Karpas-422 (cell line): ENCODE results near the gene TK2. TPM values are rescaled to one million over a fixed set of nuclear protein-coding genes. Genes with fewer than 3 reads are reported as not detected.
"Not testable (repeated sequence)": the region's sequence is repeated elsewhere in the genome, so short reads cannot be mapped to it uniquely, and the experiment has no call there.

Experiments used
- DNase-seq: peaks from one replicate; pipeline ENCODE4 v3.0.0-alpha.2; 2015
- H2AFZ ChIP-seq: fragments of 200-600 bp; sonication (generic); 2 replicates; pipeline ENCODE4 v1.6.1; 2014; ENCODE audit warnings: antibody characterized with exemption, low read length, mixed read lengths
- H3K27ac ChIP-seq: fragments of 200-600 bp; sonication (generic); 2 replicates; pipeline ENCODE4 v1.5.1; 2014; ENCODE audit warnings: mild to moderate bottlenecking, low read length, moderate library complexity
- H3K27me3 ChIP-seq: fragments of 200-600 bp; sonication (generic); 2 replicates; pipeline ENCODE4 v1.6.1; 2014; ENCODE audit warnings: low read length, mixed read lengths
- H3K36me3 ChIP-seq: fragments of 200-600 bp; sonication (generic); 2 replicates; pipeline ENCODE4 v1.6.1; 2014; ENCODE audit warnings: low read length, mixed read lengths; ENCODE audit not compliant: insufficient read depth
- H3K4me1 ChIP-seq: fragments of 200-600 bp; sonication (generic); 2 replicates; pipeline ENCODE4 v1.6.1; 2014; ENCODE audit warnings: mild to moderate bottlenecking, low read length, mixed read lengths
- H3K4me2 ChIP-seq: fragments of 200-600 bp; sonication (generic); 2 replicates; pipeline ENCODE4 v1.6.1; 2014; ENCODE audit warnings: low read length, low read depth, mild to moderate bottlenecking; ENCODE audit not compliant: poor library complexity, severe bottlenecking
- H3K4me3 ChIP-seq: fragments of 200-600 bp; sonication (generic); 2 replicates; pipeline ENCODE4 v1.5.1; 2014; ENCODE audit warnings: mild to moderate bottlenecking, antibody characterized with exemption, low read length, mixed read lengths
- H3K79me2 ChIP-seq: fragments of 200-600 bp; sonication (generic); 2 replicates; pipeline ENCODE4 v1.6.1; 2014; ENCODE audit warnings: mild to moderate bottlenecking, low read length, mixed read lengths
- H3K9ac ChIP-seq: fragments of 200-600 bp; sonication (generic); 2 replicates; pipeline ENCODE4 v1.6.0; 2014; ENCODE audit warnings: low read length
- H3K9me2 ChIP-seq: fragments of 200-600 bp; sonication (generic), shearing (Covaris generic); replicated peaks from 2 replicates; pipeline ENCODE4 v1.6.0; 2014; ENCODE audit warnings: mild to moderate bottlenecking, low read length, moderate library complexity; ENCODE audit not compliant: insufficient read depth
- H3K9me3 ChIP-seq: fragments of 300-700, 200-600 bp; sonication (generic); 2 replicates; pipeline ENCODE4 v1.6.1; 2014; ENCODE audit warnings: low read length, mixed read lengths
- H4K20me1 ChIP-seq: fragments of 200-600 bp; sonication (generic); 2 replicates; pipeline ENCODE4 v1.6.1; 2014; ENCODE audit warnings: mild to moderate bottlenecking, antibody characterized with exemption, low read length, low read depth; ENCODE audit not compliant: insufficient read depth
- total RNA-seq: library from RNA; depleted of rRNA; stranded (reverse); fragments of >200 nt; shearing (Covaris generic); gene quantifications from 2 replicates; pipeline ENCODE4 v1.2.3, GENCODE V29; 2014; ENCODE audit warnings: low replicate concordance

TK2 gene
- total RNA-seq, 1 experiment from 2014 or later = 6.9 TPM

GRCh38 chr16:66516808-66517585 lies 32.9 kb downstream of the TK2 start:
- Histone ChIP-seq H3K79me2 (no peaks in the 10 kb centered on the region), H3K36me3 (no peaks in the 10 kb centered on the region), H3K9me2 (no peaks in the 10 kb centered on the region), H4K20me1 (no peaks in the 10 kb centered on the region), H2AFZ (peak overlapping the region; percentile 96), H3K4me2 (peak overlapping the region; percentile 57), H3K27me3 (no peaks in the 10 kb centered on the region), H3K9ac (peak overlapping the region; percentile 37), H3K9me3 (no peaks in the 10 kb centered on the region), H3K4me3 (peak overlapping the region; percentile 30; the same call in 1 of the 2 replicates), H3K27ac (0 out of 2 replicates have a peak overlapping the region, but pooled peaks have one; percentile 25), H3K4me1 (peaks cover 20% of the 10 kb centered on the region)
- peak; percentile 92 for DNase-seq

- H3K9me2 ChIP-seq = no peaks in the 10 kb centered on the region
- no peak overlapping the region for H3K27ac ChIP-seq
- peak overlapping the region; percentile 57 for H3K4me2 ChIP-seq
- DNase-seq = no peak
- H3K4me1 ChIP-seq = peaks cover 20% of the 10 kb centered on the region
- no peaks in the 10 kb centered on the region for H3K9me3 ChIP-seq
- no peaks in the 10 kb centered on the region for H4K20me1 ChIP-seq
- H3K79me2 ChIP-seq = no peaks in the 10 kb centered on the region
- H3K4me3 ChIP-seq = no peak overlapping the region
- no peaks in the 10 kb centered on the region for H3K27me3 ChIP-seq
- peak overlapping the region; percentile 37 for H3K9ac ChIP-seq
- H3K36me3 ChIP-seq = no peaks in the 10 kb centered on the region
- peak overlapping the region; percentile 96 for H2AFZ ChIP-seq
These were observed 33.5 kb downstream of the TK2 start for GRCh38 chr16:66516509-66516807.

- peak overlapping the region; percentile 37 for H3K9ac ChIP-seq
- peaks cover 20% of the 10 kb centered on the region for H3K4me1 ChIP-seq
These were observed 34.1 kb downstream of the TK2 start for GRCh38 chr16:66515596-66516508.

GRCh38 chr16:66514980-66515595 lies 34.8 kb downstream of the TK2 start:
- H3K9me3 ChIP-seq, H3K4me2 ChIP-seq, H3K79me2 ChIP-seq, H3K27me3 ChIP-seq, H3K4me3 ChIP-seq, H4K20me1 ChIP-seq, DNase-seq, H3K9me2 ChIP-seq, H2AFZ ChIP-seq, H3K36me3 ChIP-seq, H3K9ac ChIP-seq, H3K27ac ChIP-seq: not testable (repeated sequence)
- H3K4me1 ChIP-seq = peaks cover 17% of the 10 kb centered on the region

More at GRCh38 chr16:66515596-66516508, 34.1 kb downstream of the TK2 start:
- DNase-seq = peak; percentile 68
- H3K4me2 ChIP-seq = peak overlapping the region; percentile 57
- H3K79me2 ChIP-seq = no peaks in the 10 kb centered on the region
- H3K9me3 ChIP-seq = no peaks in the 10 kb centered on the region
- peak overlapping the region; percentile 96 for H2AFZ ChIP-seq
- no peak overlapping the region for H3K27ac ChIP-seq
- H3K4me3 ChIP-seq = no peak overlapping the region
- no peaks in the 10 kb centered on the region for H3K36me3 ChIP-seq
- H4K20me1 ChIP-seq = no peaks in the 10 kb centered on the region
- no peaks in the 10 kb centered on the region for H3K9me2 ChIP-seq
- H3K27me3 ChIP-seq = no peaks in the 10 kb centered on the region

GRCh38 chr16:66514391-66514790 lies 35.5 kb downstream of the TK2 start:
- H3K79me2 ChIP-seq, H3K4me2 ChIP-seq, H3K4me3 ChIP-seq, H3K27ac ChIP-seq, H3K9me2 ChIP-seq, H2AFZ ChIP-seq, H3K9ac ChIP-seq, H3K27me3 ChIP-seq, H4K20me1 ChIP-seq, DNase-seq, H3K9me3 ChIP-seq, H3K36me3 ChIP-seq: not testable (repeated sequence)
- H3K4me1 ChIP-seq = peaks cover 17% of the 10 kb centered on the region

GRCh38 chr16:66513111-66513723 lies 36.7 kb downstream of the TK2 start:
- Histone ChIP-seq H3K4me2 (no peak overlapping the region), H3K79me2 (no peaks in the 10 kb centered on the region), H2AFZ (no peak overlapping the region), H3K9me2 (no peaks in the 10 kb centered on the region), H3K36me3 (no peaks in the 10 kb centered on the region), H3K9me3 (no peaks in the 10 kb centered on the region), H3K4me1 (peaks cover 17% of the 10 kb centered on the region), H3K27ac (no peak overlapping the region), H3K4me3 (no peak overlapping the region), H3K27me3 (no peaks in the 10 kb centered on the region), H3K9ac (no peak overlapping the region), H4K20me1 (no peaks in the 10 kb centered on the region)
- no peak for DNase-seq

- Histone ChIP-seq H3K79me2 (no peaks in the 10 kb centered on the region), H3K4me2 (no peak overlapping the region), H3K4me1 (peaks cover 14% of the 10 kb centered on the region), H3K9me2 (no peaks in the 10 kb centered on the region), H3K4me3 (no peak overlapping the region), H3K9ac (no peak overlapping the region), H3K27me3 (no peaks in the 10 kb centered on the region), H3K36me3 (no peaks in the 10 kb centered on the region), H3K27ac (no peak overlapping the region), H3K9me3 (no peaks in the 10 kb centered on the region), H2AFZ (no peak overlapping the region), H4K20me1 (no peaks in the 10 kb centered on the region)
- no peak for DNase-seq
These were observed 37.4 kb downstream of the TK2 start for GRCh38 chr16:66512272-66513110.
